HG02623 (cell line): ENCODE results near the gene PCDHB15.
"Not testable (repeated sequence)": the region's sequence is repeated elsewhere in the genome, so short reads cannot be mapped to it uniquely, and the experiment has no call there.

Experiments
- ATAC-seq: cut with Tn5 transposase; IDR thresholded peaks from one replicate; pipeline ENCODE4 v1.9.1; 2021; ENCODE audit warnings: moderate library complexity; ENCODE audit not compliant: unreplicated experiment

Gene PCDHB15

DNA sequence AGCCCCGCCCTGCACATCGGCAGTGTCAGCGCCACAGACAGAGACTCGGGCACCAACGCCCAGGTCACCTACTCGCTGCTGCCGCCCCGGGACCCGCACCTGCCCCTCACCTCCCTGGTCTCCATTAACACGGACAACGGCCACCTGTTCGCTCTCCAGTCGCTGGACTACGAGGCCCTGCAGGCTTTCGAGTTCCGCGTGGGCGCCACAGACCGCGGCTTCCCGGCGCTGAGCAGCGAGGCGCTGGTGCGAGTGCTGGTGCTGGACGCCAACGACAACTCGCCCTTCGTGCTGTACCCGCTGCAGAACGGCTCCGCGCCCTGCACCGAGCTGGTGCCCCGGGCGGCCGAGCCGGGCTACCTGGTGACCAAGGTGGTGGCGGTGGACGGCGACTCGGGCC lies 1.8 kb downstream of the PCDHB15 start:
- not testable (repeated sequence) for ATAC-seq

DNA sequence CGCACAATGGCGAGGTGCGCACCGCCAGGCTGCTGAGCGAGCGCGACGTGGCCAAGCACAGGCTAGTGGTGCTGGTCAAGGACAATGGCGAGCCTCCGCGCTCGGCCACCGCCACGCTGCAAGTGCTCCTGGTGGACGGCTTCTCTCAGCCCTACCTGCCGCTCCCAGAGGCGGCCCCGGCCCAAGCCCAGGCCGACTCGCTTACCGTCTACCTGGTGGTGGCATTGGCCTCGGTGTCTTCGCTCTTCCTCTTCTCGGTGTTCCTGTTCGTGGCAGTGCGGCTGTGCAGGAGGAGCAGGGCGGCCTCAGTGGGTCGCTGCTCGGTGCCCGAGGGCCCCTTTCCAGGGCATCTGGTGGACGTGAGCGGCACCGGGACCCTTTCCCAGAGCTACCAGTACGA lies 2.2 kb downstream of the PCDHB15 start:
- not testable (repeated sequence) for ATAC-seq

DNA sequence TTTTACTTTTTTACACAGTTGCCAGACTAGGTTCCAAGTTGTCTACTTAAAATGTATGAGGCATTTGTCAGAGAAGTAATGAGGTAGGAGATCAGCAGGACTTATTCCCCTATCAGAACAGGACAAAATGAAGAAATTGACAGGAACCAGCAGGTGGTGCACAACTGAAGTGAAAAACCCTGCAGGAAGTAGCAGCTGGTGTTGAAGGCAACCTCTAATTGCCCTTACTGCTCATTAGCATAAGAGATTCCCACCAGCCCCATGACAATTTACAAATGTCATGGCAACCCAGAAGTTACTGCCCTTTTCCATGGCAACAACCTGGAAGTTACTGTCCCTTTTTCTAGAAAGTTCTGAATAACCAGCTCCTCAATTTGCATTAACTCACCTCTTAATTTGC lies 5.4 kb downstream of the PCDHB15 start:
- no peak for ATAC-seq

DNA sequence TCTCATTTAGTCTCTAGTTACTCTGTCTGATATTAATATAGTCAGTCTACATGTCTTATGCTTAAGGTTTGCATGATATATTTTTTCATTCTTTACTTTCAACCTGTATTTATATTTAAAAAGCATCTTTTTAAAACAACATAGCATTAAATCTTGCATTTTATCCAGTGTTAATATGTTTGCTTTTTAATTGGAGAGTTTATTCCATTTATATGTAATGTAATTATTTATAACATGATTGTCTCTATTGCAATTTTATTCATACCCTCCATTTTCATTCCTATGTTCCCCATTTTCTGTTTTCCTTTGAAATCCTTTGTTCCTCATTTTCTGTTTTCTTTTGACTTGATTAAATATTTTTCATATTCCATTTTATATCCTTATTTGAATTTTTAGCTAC lies 13.3 kb downstream of the PCDHB15 start:
- no peak for ATAC-seq

DNA sequence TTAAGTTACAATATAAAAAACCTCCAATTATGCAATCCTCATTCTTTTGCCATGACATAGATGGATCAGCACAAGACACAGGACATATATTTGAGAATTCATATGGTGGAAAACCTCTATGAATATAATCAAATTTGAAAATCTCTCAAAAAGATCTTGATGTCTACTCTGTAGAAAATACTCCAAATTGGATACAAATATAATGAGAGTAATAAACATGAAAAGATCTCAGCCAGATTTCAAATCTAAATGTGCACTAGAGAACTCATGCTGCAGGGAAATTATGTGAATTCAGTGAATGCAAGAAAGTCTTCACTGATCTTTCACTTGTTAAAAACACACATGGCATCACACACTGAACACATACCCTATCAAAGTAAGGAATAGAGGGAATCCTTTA lies 13.8 kb downstream of the PCDHB15 start:
- ATAC-seq = no peak

DNA sequence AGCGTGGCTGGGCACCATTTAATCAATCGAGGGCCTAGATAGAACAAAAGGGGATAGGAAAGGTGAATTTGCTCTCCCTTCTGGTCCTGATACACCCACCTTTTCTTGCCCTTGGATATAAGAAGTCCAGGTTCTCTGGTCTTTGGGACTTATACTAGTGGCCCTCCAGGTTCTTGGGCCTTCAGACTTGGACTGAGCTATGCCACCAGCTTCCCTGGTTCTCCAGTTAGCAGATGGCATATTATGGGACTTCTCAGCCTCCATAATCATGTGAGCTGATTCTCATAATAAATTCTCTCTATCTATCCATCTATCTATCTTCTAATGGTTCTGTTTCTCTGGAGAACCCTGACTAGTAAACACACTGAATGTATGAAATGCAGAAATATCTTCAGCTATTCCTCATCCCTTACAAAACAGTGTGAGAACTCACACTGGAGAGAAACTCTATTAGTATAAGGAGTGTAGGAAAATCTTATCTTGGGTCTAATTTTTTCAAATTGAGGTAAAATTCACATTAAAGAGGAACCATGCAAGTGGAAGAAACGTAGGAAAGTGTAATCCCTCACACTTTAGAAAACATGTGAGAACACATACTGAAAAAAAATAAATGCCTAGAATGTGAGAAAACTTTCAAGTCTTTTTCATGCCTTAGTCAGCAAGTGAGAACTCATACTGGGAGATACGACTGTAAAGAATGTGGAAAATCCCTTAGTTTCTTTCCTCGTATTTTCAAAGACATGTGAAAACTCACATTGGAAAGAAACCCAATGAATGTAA lies 15.5 kb downstream of the PCDHB15 start:
- ATAC-seq = no peak

DNA sequence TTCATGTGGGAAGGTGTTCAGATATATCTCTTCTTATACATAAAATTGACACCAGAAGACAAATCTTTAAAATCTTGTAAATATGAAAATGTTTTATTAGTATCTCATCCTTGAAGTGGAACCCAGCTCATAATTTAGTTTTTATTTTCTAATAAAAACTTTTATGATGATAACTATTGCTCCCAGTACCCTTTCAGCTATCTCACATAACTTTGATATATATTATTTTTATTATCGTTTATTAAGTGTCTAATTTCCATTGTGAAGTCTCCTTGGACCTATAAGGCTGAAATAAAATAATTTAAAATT lies 16.0 kb downstream of the PCDHB15 start:
- no peak for ATAC-seq

DNA sequence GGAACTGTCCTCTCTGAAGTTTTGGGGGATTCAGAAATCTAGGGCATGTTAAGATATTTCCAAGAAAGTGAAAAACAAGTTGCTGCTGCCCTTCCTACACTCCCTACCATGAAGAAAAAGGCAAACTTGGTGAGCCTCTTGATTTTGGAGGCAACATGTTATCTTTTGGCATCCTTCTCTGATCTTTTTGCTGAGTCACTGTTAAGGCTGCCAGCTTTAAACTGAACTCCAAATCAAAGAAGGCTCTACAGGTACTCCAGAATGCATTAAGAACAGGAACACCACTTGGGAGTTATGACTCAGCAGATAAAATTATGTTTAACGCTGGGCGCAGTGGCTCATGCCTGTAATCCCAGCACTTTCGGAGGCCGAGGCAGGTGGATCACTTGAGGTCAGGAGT lies 24.0 kb downstream of the PCDHB15 start:
- ATAC-seq = no peak

DNA sequence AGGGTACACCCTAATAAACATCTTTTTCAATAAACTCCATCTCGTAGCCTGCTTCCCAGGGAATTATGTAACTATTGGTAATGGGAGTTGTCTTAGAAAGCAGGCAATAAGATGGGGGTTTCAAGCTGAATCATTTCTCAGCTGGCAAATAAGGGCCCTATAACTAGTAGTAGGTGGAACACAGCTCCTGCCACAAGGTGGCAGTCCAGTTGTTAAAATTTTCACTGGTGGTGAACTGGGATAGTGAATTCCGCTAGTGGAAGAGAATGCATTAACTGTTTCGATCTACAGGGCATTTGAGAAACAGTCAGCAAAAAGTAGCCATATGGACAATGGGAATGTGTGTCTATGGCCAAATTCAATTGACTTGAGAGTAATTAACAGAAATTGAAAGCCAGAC lies 27.7 kb downstream of the PCDHB15 start:
- ATAC-seq = no peak

DNA sequence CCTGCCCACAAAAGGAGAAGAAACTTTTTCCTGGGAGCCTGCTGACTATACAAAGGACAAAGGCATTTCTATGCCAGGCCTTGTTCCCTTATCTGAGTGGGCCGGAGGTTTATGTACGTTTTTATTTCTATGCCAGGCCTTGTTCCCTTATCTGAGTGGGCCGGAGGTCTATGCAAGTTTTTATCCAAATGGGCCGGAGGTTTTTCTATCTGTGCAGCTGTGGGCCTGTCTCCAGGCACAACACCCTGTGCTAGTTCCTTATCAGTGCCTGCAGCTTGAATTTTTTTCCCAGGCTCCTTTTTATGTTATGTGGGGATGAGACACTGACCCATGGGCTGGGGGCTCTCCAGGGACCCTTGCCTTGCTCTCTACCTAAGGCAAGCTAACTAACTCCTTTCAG lies 53.2 kb downstream of the PCDHB15 start:
- ATAC-seq = no peak
